ENCODE measurements around the gene RHBDD3.

RHBDD3 gene

DNA sequence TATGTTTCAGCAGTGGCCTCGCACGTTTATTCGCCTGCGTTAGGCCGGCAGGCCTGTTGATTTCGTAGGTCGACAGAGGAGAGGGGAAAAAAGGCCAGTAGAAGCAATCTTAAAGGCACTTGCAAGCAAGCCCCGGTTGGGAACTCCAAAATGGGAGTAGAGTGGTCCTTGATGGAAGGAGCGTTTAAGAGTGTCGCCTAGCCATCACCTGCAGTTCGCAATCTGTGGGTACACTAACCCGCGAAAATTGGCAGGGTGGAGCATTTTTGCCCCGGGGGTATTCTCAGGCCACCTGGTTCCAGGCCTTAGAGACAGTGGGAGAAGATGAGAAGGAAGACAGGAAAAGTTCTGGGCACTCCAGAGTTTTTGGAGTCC lies 1.4 kb upstream of the RHBDD3 start:
- DNase-seq (ENCODE audit: low read depth): no peak

DNA sequence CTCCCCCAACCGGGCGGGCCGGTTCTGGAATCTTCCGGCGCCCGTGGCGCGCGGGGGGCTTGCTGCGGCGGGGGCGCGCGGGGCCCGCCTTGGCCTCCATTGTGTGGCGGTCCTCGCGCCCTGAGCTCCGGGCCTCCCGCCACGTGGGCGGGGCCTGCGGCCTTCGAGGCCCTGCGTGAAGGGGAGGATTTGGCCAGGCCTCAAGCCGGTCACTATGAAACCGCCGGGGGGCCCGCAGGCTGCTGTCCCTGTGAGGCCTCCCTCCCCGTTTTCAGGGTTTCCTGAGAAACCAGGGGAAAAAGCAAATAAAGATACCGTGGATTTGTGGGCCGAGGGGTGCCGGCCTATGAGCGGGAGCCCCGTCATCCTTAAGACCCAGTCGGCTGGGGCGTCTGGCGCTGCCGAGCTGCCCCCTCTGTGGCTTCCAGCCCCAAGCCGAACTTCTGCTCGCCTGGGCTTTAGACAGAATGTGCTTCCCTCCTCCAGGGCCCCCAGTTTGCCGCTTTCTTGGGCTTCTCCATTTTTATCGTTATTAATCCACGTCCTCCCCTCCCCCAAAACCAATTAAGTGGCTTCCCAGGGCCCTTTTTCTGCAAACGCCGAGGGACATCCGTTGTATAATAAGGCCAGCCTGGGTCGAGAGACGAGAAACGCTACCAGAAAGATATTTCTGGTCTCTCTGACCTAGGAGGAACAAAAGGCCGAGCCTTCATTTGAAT lies 889 bp upstream of the RHBDD3 start:
- peak; percentile 49 for DNase-seq (ENCODE audit: low read depth)

DNA sequence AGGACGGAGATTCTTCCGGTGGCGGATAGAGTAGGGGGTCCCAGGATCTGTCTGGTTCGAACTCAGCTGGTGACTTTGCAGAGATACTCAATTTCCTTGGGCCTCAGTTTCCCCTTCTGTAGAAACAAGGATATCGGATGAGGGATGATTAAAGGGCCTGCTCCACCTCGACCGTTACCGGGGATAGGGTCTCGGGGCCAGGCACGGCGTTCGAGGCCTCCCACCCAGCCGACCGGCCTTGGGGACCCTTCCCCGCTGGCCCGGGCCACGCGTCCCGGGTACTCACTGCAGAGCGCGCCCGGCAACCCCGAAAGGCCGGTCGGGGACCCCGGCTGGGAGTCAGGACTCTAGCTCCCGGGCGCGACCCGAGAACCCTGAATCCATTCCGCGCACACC lies 321 bp downstream of the RHBDD3 start:
- DNase-seq (ENCODE audit: low read depth): no peak

DNA sequence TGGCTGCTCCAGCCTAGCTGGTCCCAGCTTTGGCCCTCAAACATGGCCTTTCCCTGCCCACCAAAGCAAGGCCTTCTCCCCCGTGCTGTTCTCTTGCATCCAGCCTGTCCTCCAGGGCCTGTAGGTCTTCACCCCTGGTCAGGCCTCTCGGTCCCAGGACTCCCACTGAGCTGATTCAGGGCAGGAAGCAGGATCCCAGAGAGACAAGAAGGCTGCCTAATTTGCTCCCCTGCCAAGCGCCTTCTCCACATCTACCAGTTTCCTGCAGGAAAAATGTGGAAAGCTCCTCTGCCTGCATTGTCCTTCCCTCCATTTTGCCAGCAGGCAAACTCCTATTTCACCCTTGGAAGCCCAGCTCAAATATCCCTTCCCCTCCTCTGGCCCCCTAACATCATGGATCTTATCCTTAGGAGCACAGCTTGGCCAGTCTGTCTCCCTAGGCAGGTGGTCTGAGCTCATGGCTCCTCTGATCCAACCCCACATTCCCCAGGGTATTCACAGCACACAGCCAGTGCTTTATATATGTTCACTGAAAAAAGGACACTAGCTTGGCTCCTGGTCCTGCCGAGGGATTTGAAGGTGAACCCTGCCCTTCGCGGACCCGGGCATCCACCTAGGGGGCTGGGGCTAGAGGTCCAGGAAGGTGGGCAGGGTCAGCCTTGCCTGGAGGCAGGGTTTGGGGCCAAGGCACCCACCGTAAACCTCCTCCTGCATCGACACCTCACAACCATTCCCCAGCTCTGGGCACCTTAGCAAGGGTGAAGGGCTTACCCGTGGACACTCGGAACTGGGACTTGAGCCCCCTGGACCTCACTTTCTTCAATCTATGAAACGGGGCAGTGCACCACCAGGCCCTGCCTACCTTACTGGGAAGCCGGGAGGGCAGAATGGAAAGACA lies 968 bp downstream of the RHBDD3 start:
- DNase-seq (ENCODE audit: low read depth): no peak

DNA sequence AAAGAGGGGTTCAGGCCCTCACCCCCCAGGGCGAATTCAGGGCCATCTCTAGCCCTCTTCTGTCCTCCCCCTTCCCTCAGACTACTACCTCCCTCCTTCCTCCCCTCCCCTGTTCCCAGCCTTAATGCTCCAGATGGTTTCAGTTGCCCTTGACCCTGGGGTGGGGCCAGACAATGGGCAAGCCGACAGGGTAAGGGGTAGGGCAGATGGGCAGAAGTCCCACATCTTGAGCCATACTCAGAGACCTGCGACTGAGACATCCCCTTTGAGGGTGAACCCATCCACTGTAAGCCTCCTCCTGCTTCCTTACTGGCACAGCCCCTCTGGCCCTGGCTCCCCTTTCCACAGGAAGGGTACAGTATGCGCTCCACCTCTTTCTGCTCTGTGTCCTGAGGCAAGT lies 1.9 kb downstream of the RHBDD3 start:
- peak; percentile 73 for DNase-seq (ENCODE audit: low read depth)

DNA sequence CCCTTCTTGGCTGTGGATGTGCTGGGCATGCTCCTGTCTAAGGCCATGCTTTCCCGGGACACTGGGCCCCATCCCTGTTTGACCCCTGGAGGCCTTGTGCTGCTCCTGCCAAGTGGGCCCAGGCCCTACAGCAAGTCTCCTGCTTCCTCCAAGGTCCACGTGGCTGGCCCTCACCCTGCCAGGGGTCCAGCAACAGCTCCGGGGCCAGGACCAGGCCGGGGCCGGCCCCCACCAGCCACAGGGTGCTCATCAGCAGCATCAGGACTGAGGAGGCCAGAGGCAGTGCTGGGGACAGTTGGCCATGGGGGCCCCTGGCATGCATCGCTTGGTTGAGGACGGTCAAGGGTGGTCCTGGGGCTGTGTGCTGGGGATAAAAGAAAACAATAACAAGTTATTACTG lies 2.5 kb downstream of the RHBDD3 start:
- DNase-seq (ENCODE audit: low read depth): no peak

DNA sequence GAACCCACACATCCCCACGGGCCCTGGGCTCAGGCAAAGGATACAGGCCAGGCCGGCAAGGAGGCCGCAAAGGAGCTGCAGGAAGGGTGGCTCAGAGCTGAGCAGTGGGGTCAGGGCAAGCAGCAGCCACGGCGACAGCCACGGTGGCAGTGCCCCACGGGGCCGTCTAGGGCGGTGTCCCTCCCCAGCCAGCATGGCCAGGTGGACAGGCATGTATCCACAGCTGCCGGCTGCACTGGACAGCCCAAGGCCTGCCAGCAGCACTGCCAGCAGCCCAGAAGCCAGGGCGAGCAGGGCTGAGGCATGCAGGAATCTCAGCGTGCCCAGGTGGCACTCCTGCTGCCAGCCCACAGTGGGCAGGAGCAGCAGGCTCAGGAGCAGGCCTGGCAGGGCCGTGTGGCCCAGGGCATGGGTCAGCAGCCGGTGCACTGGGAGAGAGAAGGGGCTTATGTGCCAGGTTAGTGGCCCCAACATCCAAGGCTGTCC lies 3.9 kb downstream of the RHBDD3 start:
- no peak for DNase-seq (ENCODE audit: low read depth)

DNA sequence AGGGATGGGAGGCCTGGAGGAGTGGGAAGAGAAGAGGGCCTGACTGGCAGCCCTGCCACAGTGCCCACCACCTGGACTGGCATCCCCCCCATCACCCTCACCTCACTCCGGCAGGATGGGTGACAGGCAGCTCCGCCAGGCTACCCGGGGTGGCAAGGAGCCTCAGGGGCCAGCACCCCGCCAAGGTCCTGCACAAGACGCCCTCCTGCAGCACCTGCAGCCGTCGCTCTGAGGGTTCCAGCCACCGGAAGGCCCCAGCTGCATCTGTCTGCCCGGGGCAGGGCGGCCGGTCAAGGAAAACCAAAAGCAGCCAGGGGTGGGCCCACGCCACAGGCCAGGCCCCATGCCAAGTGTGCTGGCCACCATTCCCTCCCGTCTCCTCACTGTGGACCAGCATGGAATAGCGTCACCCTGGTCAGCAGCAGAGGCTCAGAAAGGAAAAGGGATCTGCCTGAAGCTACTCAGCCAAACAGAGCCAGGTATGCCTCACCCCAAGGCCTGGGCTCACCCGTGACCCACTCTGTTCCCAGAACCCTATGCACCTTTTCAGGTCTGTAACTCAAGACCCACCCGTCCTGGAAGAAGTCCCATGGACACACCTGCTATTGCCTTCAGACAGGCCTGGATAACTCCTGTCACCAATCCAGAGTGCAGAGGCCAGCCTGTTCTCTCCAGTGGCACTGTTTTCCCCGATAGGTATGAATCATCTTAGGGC lies 7.0 kb downstream of the RHBDD3 start:
- DNase-seq (ENCODE audit: low read depth): no peak

DNA sequence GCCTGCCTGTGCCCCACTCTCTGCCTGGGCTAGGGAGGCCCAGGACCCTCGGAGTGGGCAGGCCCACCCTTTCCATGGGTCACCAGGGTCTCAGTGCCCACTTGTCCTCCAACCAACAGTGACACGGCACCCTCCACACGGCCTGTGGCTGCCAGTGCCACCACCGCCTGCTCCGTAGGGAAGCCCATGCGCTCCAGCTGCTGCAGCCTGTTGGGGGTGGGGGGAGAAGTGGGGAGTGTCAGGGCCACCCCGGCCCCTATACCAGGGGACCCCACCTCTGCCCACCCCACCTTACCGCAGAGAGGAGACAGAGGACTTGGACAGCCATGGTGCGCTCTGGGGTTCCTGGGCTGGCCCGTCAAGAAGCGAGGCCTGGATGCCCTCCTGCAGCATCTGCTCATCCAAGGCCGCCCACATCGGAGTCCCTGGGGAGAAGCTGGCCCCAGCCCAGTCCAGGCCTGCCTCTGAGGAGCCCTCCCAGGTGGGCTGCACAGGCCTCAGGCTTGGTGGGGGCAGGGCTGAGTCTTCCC lies 7.7 kb downstream of the RHBDD3 start:
- no peak for DNase-seq (ENCODE audit: low read depth)

DNA sequence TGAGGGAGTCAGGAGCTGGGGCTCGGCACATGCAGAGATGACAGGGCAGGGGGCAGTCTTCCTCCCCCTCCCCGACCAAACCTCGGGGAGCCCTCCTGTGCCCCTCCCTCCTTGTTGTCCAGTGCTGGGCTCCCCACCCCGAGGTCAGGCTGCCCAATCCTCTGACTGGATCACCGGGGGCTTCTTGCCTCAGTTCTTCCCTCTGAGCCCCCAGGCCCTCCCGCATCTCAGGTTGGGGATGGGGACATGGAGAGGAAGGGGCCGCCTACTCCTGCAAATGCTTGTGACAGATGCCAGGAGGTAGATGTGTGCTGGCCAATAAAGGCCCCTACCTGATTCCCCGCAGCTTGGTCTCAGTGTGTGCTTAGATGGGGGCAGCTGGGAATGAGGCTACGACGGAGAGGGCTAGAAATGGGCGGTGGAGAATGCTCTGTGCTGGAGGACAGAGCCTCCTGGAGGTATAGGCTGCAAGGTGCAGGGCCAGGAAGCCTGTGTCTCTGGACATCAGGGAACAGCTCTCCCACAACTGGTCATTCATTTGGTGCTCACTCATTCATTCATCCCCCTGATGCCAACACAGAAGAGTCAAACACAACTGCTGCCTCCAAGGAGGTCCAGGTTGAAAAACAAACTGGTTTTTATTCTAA lies 8.4 kb downstream of the RHBDD3 start:
- no peak for DNase-seq (ENCODE audit: low read depth)

DNA sequence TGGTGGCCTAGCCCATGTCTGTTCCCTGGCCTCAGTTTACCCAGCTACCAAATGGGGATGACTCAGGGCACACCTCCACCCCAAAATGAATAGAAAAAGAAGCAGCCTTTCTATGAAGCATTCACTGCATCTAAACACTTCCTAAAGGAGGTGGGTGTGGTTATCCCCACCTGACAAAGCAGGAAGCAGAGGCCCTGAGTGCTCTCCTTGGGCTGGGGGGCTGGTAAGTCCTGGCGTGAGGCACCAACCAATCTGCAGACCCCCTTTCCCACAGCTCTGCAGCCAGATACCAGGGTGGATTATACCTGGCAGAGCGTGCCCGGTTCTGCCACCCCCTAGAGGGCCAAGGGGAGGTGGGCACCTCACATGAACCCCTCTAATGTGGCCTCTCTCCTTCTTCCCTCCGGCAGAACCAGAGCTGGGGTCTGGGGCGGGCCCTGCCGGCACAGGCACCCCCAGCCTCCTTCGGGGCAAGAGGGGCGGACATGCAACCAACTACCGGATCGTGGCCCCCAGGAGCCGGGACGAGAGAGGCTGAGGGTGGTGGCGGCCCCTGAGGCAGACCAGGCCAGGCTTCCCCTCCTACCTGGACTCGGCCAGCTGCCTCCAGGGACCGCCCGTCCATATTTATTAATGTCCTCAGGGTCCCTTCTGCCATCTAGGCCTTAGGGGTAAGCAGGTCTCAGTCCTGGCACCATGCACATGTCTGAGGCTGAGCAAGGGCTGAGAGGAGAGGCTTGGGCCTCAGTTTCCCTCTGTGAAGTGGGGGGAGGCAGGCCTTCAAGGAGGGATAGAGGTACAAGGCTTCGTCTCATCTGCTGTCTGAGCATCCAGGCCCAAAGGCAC lies 9.2 kb downstream of the RHBDD3 start:
- no peak for DNase-seq (ENCODE audit: low read depth)

DNA sequence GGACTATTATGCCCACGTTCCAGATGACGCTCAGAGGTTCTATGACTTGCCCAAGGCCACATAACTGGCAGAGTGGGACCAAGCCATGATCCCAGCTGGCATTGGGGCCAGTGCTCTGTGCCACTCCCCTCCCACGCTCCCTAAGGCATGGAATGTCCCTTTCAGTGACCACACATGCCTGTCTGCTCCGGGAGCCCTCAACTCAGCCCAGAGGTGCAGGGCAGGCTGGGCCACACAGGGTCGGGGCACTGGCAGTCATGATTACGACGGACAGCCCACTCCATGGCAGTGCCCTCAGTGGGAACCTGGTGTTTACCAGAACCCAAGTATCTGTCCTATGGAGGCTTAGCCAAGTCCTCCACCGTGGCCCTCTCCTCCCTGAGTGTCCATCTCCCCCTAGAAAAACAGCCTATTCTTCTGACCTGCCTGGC lies 10.0 kb downstream of the RHBDD3 start:
- no peak for DNase-seq (ENCODE audit: low read depth)

DNA sequence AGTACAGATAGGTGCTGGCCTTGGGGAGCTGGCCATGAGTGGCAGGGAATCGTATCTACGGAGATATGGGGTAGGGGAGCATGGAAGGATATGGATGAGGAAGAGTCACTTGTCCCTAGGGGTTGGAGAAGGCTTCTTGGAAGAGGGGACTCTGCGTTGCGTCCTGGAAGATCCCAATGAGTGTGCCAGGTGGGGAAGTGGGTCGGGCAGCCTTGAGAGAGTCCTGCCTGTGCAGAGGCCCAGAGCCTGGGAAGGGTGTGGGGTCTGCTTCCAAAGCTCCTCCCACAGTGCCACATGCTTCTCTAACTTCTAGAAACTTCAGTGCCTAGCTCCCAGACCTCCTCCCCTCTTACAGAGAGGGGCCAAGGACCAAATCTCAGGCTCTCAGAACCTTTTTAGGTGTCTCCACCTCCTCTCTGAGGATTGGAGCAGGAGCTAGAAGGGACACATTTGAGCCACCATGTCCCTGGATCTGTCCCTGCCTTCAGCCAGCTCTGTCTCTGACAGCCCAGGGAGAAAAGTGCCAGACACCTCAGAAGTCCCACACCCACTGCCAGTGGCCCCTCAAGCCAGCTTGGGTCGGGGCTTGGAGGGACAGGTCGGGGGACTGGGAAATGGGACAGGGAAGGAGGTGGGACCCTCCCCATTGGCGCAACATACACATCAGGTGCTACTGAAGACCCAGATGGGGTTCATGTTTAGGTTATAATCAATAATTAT lies 11.0 kb downstream of the RHBDD3 start:
- no peak for DNase-seq (ENCODE audit: low read depth)

DNA sequence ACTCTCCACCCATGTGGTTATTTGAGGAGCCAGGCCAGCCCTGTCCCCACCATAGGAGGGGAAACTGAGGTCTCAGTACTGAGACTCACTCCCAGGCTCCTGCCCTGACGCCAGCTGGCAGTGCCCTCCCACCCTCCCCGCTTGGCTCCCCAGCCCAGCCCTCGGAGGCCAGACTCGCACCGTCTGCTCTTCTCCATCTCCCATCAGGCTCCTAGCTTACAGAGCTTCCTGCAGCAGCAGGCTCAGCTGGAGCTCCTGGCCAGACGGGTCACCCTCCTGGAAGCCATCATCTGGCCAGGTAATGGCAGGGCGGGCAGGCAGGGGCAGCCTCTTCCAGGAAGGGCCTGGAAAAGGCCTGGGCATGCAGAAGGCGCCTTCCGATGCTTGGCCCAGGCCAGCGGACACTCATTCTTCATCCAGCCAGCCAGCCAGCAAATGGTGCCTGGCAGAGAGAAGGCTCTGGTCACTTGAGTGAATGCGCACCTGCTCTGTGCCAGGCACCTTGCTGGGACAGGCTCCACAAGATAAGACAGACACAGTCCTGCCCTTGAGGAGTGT lies 12.6 kb downstream of the RHBDD3 start:
- DNase-seq (ENCODE audit: low read depth): no peak

DNA sequence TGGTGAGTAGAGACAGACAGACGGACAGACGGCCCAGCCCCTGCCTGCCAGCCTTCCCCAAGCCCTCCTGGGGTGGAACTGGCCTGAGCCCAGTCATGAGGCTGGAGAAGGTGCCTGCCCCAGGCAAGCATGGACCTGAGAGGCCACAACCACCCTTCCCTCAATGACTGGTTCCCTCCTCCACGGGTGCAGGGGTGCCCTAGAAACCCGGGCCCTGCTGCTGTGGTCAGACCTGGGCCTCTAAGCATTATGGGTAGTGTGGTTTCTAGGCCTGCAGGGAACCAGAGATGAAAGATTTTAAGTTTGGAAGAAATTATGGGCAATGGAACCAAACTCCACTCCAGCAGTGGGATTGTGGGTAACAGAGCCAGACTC lies 13.5 kb downstream of the RHBDD3 start:
- no peak for DNase-seq (ENCODE audit: low read depth)

DNA sequence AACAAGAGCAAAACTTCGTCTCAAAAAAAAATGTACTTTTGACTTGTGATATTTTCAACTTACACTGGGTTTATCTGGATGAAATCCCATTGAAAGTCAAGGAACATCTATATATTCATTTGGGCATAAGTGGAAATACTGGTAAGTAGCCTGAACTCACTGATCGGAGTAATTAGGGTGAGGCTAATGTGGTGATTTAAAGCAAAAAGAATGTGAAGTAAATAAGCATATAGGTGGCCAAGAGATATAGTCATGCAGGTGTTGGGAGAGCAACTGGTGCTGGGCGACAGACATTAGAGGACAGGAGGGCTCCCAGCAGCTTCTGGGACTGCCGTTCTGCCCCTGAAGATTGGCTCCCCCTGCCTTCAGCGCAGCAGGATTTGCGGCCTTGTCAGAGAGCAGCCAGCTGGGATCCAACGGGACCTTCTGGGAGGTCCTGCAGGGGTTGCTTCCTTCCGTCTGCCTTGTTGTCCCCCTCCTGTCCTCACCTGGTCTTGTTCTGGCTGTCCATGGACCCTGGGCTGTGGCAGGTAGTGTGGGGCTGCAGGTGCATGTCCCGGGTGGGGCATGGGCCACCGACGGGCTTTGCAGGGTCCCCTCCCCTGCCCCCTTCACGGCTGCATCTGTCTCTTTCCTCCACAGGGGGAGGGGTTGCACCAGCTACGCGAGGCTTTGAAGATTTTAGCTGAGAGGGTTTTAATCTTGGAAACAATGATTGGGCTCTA lies 14.1 kb downstream of the RHBDD3 start:
- DNase-seq (ENCODE audit: low read depth): no peak

DNA sequence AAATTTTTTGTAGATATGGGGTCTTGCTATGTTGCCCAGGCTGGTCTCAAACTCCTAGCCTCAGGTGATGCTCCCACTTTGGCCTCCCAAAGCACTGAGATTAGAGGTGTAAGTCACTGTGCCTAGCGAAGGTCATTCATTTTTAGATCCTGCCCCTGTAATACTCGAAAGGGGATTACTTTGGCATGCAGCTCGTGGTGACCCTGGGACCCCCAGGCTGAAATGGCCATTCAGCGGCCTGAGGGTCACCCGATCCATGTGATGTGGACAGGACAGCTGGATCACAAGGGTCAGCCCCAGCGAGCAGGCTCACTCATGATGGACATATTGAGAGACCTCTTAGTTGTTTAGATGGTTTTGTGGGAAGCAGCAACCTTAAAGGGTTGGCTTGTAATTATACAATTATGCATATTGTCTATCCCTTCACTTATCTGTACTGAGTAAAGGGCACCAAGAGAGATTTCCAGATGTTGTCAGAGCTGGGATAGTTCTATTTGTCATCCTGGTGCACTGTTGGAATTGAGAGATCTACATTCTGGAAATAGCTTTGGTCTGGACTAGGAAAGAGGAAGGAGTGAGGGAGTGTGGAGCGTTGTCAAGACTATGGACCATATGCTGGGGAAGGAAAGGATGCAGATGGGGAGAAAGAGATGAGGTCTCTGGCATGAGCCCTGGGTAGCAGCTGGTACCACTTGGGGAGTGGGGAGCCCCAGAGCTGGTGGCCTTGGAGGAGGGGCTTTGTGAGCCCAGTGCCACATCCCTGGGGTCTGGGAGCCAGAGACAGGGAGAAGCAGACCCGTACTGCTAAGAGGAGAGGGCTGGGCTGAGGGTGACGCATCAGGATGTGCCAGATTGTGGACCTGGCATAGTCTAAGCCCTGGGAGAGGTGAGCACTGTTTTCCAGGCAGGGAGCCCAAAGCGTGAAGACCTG lies 15.5 kb downstream of the RHBDD3 start:
- DNase-seq (ENCODE audit: low read depth): no peak

DNA sequence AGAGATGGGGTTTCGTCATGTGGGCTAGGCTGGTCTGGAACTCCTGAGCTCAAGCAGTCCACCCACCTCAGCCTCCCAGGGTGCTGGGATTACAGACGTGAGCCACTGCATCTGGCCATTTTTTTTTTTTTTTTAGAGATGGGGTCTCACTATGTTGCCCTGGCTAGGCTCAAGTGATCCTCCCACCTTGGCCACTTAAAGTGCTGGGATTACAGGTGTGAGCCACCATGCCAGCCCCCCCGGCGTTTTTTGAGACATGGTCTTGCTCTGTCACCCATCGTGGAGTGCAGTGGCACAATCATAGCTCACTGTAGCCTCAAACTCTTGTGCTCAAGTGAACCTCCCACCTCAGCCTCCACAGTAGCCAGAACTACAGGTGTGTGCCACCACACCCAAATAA lies 16.5 kb downstream of the RHBDD3 start:
- no peak for DNase-seq (ENCODE audit: low read depth)
